ENCODE data around the gene L1CAM.

DNA sequence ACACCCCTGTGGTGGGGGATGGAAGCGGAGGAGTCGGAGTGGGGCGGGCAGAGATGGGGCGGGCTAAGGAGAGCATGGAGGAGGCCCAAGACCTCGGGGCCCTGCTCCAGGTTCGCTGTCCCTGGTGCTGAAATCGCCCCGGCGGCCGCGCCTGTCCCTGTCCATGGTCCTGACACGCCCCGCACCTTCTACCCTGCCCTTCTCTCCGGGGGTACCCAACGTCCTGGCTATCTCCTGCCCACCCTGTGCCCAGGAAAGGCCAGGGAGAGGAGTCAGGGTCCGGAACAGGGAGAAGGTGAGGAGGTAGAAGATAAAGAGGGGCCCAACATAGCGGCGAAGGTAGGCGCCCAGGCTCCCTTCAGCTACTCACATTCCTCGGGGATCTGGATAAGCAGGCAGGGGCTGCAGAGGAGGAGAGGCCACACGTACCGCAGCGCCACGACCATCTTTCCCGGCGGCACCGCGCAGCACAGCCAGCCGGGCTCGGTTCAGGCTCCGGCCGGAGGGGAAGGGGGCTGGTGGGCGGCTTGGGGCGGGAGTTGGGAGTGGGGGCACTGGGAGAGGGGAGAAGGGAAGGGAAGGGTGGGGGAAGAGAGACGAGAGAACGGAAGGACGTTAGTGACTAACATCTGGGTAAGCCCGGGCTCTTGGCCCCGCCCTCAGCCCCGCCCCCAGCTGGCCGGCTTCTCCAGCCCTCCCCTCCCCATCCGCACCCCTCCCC is 10.4 kb downstream of the L1CAM start:
- TF ChIP-seq, protein P1, sequence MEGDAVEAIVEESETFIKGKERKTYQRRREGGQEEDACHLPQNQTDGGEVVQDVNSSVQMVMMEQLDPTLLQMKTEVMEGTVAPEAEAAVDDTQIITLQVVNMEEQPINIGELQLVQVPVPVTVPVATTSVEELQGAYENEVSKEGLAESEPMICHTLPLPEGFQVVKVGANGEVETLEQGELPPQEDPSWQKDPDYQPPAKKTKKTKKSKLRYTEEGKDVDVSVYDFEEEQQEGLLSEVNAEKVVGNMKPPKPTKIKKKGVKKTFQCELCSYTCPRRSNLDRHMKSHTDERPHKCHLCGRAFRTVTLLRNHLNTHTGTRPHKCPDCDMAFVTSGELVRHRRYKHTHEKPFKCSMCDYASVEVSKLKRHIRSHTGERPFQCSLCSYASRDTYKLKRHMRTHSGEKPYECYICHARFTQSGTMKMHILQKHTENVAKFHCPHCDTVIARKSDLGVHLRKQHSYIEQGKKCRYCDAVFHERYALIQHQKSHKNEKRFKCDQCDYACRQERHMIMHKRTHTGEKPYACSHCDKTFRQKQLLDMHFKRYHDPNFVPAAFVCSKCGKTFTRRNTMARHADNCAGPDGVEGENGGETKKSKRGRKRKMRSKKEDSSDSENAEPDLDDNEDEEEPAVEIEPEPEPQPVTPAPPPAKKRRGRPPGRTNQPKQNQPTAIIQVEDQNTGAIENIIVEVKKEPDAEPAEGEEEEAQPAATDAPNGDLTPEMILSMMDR (conservative IDR thresholded peaks at IDR 0.05; ENCODE audit: low read depth, low read length) = no peak
- TF ChIP-seq EZH2 (IDR thresholded peaks at IDR 0.05; ENCODE audit: borderline replicate concordance, low read depth, low read length, poor library complexity, severe bottlenecking) = no peak

All from A673 (cell line).